HG03571 (cell line): Measurements from ENCODE around the gene SWAP70.
A peak's percentile ranks its signal among the peaks of the same experiment; 100 is the strongest.
"Not testable (repeated sequence)": the region's sequence is repeated elsewhere in the genome, so short reads cannot be mapped to it uniquely, and the experiment has no call there.

Experiments
- ATAC-seq: cut with Tn5 transposase; IDR thresholded peaks from one replicate; pipeline ENCODE4 v1.9.1; 2021; ENCODE audit not compliant: unreplicated experiment

The SWAP70 gene

GRCh38 chr11:9689721-9690120 lies 25.8 kb downstream of the SWAP70 start:
- ATAC-seq: no peak

- ATAC-seq: no peak
Measured at GRCh38 chr11:9691865-9692264, 28.0 kb downstream of the SWAP70 start.

- no peak for ATAC-seq
Measured at GRCh38 chr11:9692691-9693090, 28.8 kb downstream of the SWAP70 start.

- no peak for ATAC-seq
Measured at GRCh38 chr11:9693801-9694553, 30.1 kb downstream of the SWAP70 start.

GRCh38 chr11:9695228-9695627 lies 31.4 kb downstream of the SWAP70 start:
- ATAC-seq: not testable (repeated sequence)

GRCh38 chr11:9697766-9698165 lies 33.9 kb downstream of the SWAP70 start:
- ATAC-seq: no peak

- no peak for ATAC-seq
Measured at GRCh38 chr11:9700105-9700801, 36.4 kb downstream of the SWAP70 start.

- no peak for ATAC-seq
Measured at GRCh38 chr11:9701799-9702198, 37.9 kb downstream of the SWAP70 start.

GRCh38 chr11:9703280-9703679 lies 39.4 kb downstream of the SWAP70 start:
- no peak for ATAC-seq

- no peak for ATAC-seq
Measured at GRCh38 chr11:9704037-9704436, 40.2 kb downstream of the SWAP70 start.

GRCh38 chr11:9704620-9705019 lies 40.7 kb downstream of the SWAP70 start:
- ATAC-seq: no peak

- not testable (repeated sequence) for ATAC-seq
Measured at GRCh38 chr11:9705361-9705760, 41.5 kb downstream of the SWAP70 start.

GRCh38 chr11:9708544-9708943 lies 44.7 kb downstream of the SWAP70 start:
- ATAC-seq: no peak

GRCh38 chr11:9710223-9710622 lies 46.3 kb downstream of the SWAP70 start:
- ATAC-seq: no peak

GRCh38 chr11:9710852-9711251 lies 47.0 kb downstream of the SWAP70 start:
- ATAC-seq: no peak

GRCh38 chr11:9711454-9712307 lies 47.8 kb downstream of the SWAP70 start:
- no peak for ATAC-seq

- ATAC-seq: no peak
Measured at GRCh38 chr11:9714272-9714940, 50.5 kb downstream of the SWAP70 start.

GRCh38 chr11:9716275-9717039 lies 52.6 kb downstream of the SWAP70 start:
- peak; percentile 80 for ATAC-seq

GRCh38 chr11:9717040-9717357 lies 53.1 kb downstream of the SWAP70 start:
- ATAC-seq: no peak

GRCh38 chr11:9717719-9718118 lies 53.8 kb downstream of the SWAP70 start:
- ATAC-seq: no peak
